ENCODE results near the gene NXN.

NXN gene

GRCh38 chr17:888998-889441 lies 90.6 kb downstream of the NXN start:
- no peak overlapping the region for H4K8ac ChIP-seq (ENCODE audit: low read length)
- no peak overlapping the region for H3K4me3 ChIP-seq (ENCODE audit: insufficient read depth in 1 of 2, low read depth in 1 of 2, low read length in 2 of 2)
- H3K79me1 ChIP-seq (replicated peaks; ENCODE audit: low read length, poor library complexity, severe bottlenecking), result peaks cover 41% of the 10 kb centered on the region
- no peak for DNase-seq
- no peak overlapping the region for H2BK5ac ChIP-seq (ENCODE audit: low read depth, low read length, poor library complexity, severe bottlenecking)
- no peak overlapping the region for H2BK120ac ChIP-seq (ENCODE audit: low read depth, low read length)
- WGBS, result 93% methylated on average over 10 of the region's 12 CpGs
- H2AFZ ChIP-seq (ENCODE audit: low read depth, low read length), result no peak overlapping the region
- peaks cover 7% of the 10 kb centered on the region for H3K4me1 ChIP-seq (ENCODE audit: control insufficient read depth, insufficient read depth, low read depth, low read length)
- H3K4me2 ChIP-seq (ENCODE audit: low read length, poor library complexity, severe bottlenecking), result no peak overlapping the region
- no peaks in the 10 kb centered on the region for H3K9me3 ChIP-seq (ENCODE audit: control insufficient read depth, low read length)
- no peak overlapping the region for H2BK15ac ChIP-seq (ENCODE audit: low read depth, poor library complexity, severe bottlenecking)
- no peak overlapping the region for H3K27ac ChIP-seq (ENCODE audit: low read length, poor library complexity, severe bottlenecking)
- peaks cover 0 to 8% of the 10 kb centered on the region in 2 experiments for H3K27me3 ChIP-seq (ENCODE audit: control insufficient read depth in 1 of 2, insufficient read depth in 1 of 2, low read length in 2 of 2)
- H3K4ac ChIP-seq (ENCODE audit: low read depth in 1 of 2, low read length in 2 of 2), result no peak overlapping the region
- no peak overlapping the region for H3K18ac ChIP-seq (ENCODE audit: low read depth in 1 of 2, low read length in 2 of 2)
- H2BK12ac ChIP-seq (ENCODE audit: low read length in 2 of 2), result no peak overlapping the region
- no peak overlapping the region for H4K91ac ChIP-seq (ENCODE audit: low read length)
- no peak overlapping the region for H3K14ac ChIP-seq (ENCODE audit: low read length in 2 of 2)
- H3K36me3 ChIP-seq (ENCODE audit: control insufficient read depth in 1 of 2, insufficient read depth in 2 of 2, low read depth in 1 of 2, low read length in 2 of 2), result peaks cover 0 to 5% of the 10 kb centered on the region in 2 experiments
- no peak overlapping the region for H2AK5ac ChIP-seq (ENCODE audit: low read length, severe bottlenecking)
- no peak overlapping the region for H3K23ac ChIP-seq (ENCODE audit: low read length in 2 of 2)
- no peak overlapping the region for H3K9ac ChIP-seq (ENCODE audit: low read length)

- 80% methylated on average over 21 of the region's 21 CpGs for WGBS
- Histone ChIP-seq H4K8ac (ENCODE audit: low read length) (no peak overlapping the region), H2BK5ac (ENCODE audit: low read depth, low read length, poor library complexity, severe bottlenecking) (no peak overlapping the region), H3K27ac (ENCODE audit: low read length, poor library complexity, severe bottlenecking) (no peak overlapping the region), H2BK15ac (ENCODE audit: low read depth, poor library complexity, severe bottlenecking) (no peak overlapping the region), H2BK120ac (ENCODE audit: low read depth, low read length) (no peak overlapping the region), H2BK12ac (ENCODE audit: low read length in 2 of 2) (no peak overlapping the region), H2AFZ (ENCODE audit: low read depth, low read length) (no peak overlapping the region), H3K18ac (ENCODE audit: low read depth in 1 of 2, low read length in 2 of 2) (no peak overlapping the region), H3K36me3 (ENCODE audit: control insufficient read depth in 1 of 2, insufficient read depth in 2 of 2, low read depth in 1 of 2, low read length in 2 of 2) (peaks cover 0 to 5% of the 10 kb centered on the region in 2 experiments), H2AK5ac (ENCODE audit: low read length, severe bottlenecking) (peak overlapping the region; percentile 38), H3K14ac (ENCODE audit: low read length in 2 of 2) (no peak overlapping the region), H4K91ac (ENCODE audit: low read length) (no peak overlapping the region), H3K9me3 (ENCODE audit: control insufficient read depth, low read length) (no peaks in the 10 kb centered on the region), H3K27me3 (ENCODE audit: control insufficient read depth in 1 of 2, insufficient read depth in 1 of 2, low read length in 2 of 2) (peaks cover 0 to 8% of the 10 kb centered on the region in 2 experiments), H3K4ac (ENCODE audit: low read depth in 1 of 2, low read length in 2 of 2) (no peak overlapping the region), H3K4me3 (ENCODE audit: insufficient read depth in 1 of 2, low read depth in 1 of 2, low read length in 2 of 2) (no peak overlapping the region), H3K79me1 (replicated peaks; ENCODE audit: low read length, poor library complexity, severe bottlenecking) (peaks cover 46% of the 10 kb centered on the region), H3K23ac (ENCODE audit: low read length in 2 of 2) (no peak overlapping the region), H3K4me1 (ENCODE audit: control insufficient read depth, insufficient read depth, low read depth, low read length) (peaks cover 11% of the 10 kb centered on the region), H3K9ac (ENCODE audit: low read length) (no peak overlapping the region), H3K4me2 (ENCODE audit: low read length, poor library complexity, severe bottlenecking) (no peak overlapping the region)
- no peak for DNase-seq
Measured at GRCh38 chr17:887551-888209, 91.9 kb downstream of the NXN start.

GRCh38 chr17:885971-886571 lies 93.5 kb downstream of the NXN start:
- Histone ChIP-seq H3K14ac (ENCODE audit: low read length in 2 of 2) (no peak overlapping the region), H3K9me3 (ENCODE audit: control insufficient read depth, low read length) (no peaks in the 10 kb centered on the region), H2AK5ac (ENCODE audit: low read length, severe bottlenecking) (no peak overlapping the region), H3K27ac (ENCODE audit: low read length, poor library complexity, severe bottlenecking) (no peak overlapping the region), H3K18ac (ENCODE audit: low read depth in 1 of 2, low read length in 2 of 2) (no peak overlapping the region), H2BK15ac (ENCODE audit: low read depth, poor library complexity, severe bottlenecking) (no peak overlapping the region), H3K4me3 (ENCODE audit: insufficient read depth in 1 of 2, low read depth in 1 of 2, low read length in 2 of 2) (no peak overlapping the region), H3K4ac (ENCODE audit: low read depth in 1 of 2, low read length in 2 of 2) (no peak overlapping the region), H4K91ac (ENCODE audit: low read length) (no peak overlapping the region), H2BK120ac (ENCODE audit: low read depth, low read length) (no peak overlapping the region), H2BK12ac (ENCODE audit: low read length in 2 of 2) (no peak overlapping the region), H3K4me1 (ENCODE audit: control insufficient read depth, insufficient read depth, low read depth, low read length) (peaks cover 16% of the 10 kb centered on the region), H2AFZ (ENCODE audit: low read depth, low read length) (no peak overlapping the region), H4K8ac (ENCODE audit: low read length) (no peak overlapping the region), H3K79me1 (replicated peaks; ENCODE audit: low read length, poor library complexity, severe bottlenecking) (peaks cover 35% of the 10 kb centered on the region), H3K36me3 (ENCODE audit: control insufficient read depth in 1 of 2, insufficient read depth in 2 of 2, low read depth in 1 of 2, low read length in 2 of 2) (peaks cover 0 to 5% of the 10 kb centered on the region in 2 experiments), H3K23ac (ENCODE audit: low read length in 2 of 2) (no peak overlapping the region), H3K27me3 (ENCODE audit: control insufficient read depth in 1 of 2, insufficient read depth in 1 of 2, low read length in 2 of 2) (peaks cover 0 to 8% of the 10 kb centered on the region in 2 experiments), H3K9ac (ENCODE audit: low read length) (peak overlapping the region; percentile 32), H3K4me2 (ENCODE audit: low read length, poor library complexity, severe bottlenecking) (no peak overlapping the region), H2BK5ac (ENCODE audit: low read depth, low read length, poor library complexity, severe bottlenecking) (no peak overlapping the region)
- no peak for DNase-seq
- 98% methylated on average over 18 of the region's 18 CpGs for WGBS

- Histone ChIP-seq H3K4me2 (ENCODE audit: low read length, poor library complexity, severe bottlenecking) (no peak overlapping the region), H3K14ac (ENCODE audit: low read length in 2 of 2) (no peak overlapping the region), H3K79me1 (replicated peaks; ENCODE audit: low read length, poor library complexity, severe bottlenecking) (peaks cover 31% of the 10 kb centered on the region), H3K23ac (ENCODE audit: low read length in 2 of 2) (no peak overlapping the region), H3K9me3 (ENCODE audit: control insufficient read depth, low read length) (no peaks in the 10 kb centered on the region), H2BK15ac (ENCODE audit: low read depth, poor library complexity, severe bottlenecking) (no peak overlapping the region), H3K4me3 (ENCODE audit: insufficient read depth in 1 of 2, low read depth in 1 of 2, low read length in 2 of 2) (no peak overlapping the region), H3K27me3 (ENCODE audit: control insufficient read depth in 1 of 2, insufficient read depth in 1 of 2, low read length in 2 of 2) (no peaks in the 10 kb centered on the region), H3K18ac (ENCODE audit: low read depth in 1 of 2, low read length in 2 of 2) (peak overlapping the region; percentile 52 to 91), H3K4me1 (ENCODE audit: control insufficient read depth, insufficient read depth, low read depth, low read length) (peaks cover 18% of the 10 kb centered on the region), H2AK5ac (ENCODE audit: low read length, severe bottlenecking) (no peak overlapping the region), H4K91ac (ENCODE audit: low read length) (peak overlapping the region; percentile 52), H2BK120ac (ENCODE audit: low read depth, low read length) (peak overlapping the region; percentile 51), H2AFZ (ENCODE audit: low read depth, low read length) (no peak overlapping the region), H3K36me3 (ENCODE audit: control insufficient read depth in 1 of 2, insufficient read depth in 2 of 2, low read depth in 1 of 2, low read length in 2 of 2) (peaks cover 0 to 5% of the 10 kb centered on the region in 2 experiments), H3K27ac (ENCODE audit: low read length, poor library complexity, severe bottlenecking) (no peak overlapping the region), H3K4ac (ENCODE audit: low read depth in 1 of 2, low read length in 2 of 2) (peak overlapping the region in 1 of 2 experiments; percentile 9), H3K9ac (ENCODE audit: low read length) (no peak overlapping the region), H2BK5ac (ENCODE audit: low read depth, low read length, poor library complexity, severe bottlenecking) (no peak overlapping the region), H4K8ac (ENCODE audit: low read length) (peak overlapping the region; percentile 36), H2BK12ac (ENCODE audit: low read length in 2 of 2) (peak overlapping the region in 1 of 2 experiments; percentile 8)
- 92% methylated on average over 12 of the region's 12 CpGs for WGBS
- DNase-seq, result no peak
Measured at GRCh38 chr17:883586-883962, 96.0 kb downstream of the NXN start.
